HG03378 (cell line): ENCODE measurements around the gene OBP2A.

ENCODE experiments used
- ATAC-seq: cut with Tn5 transposase; IDR thresholded peaks from one replicate; pipeline ENCODE4 v1.9.1; 2021; ENCODE audit warnings: mild to moderate bottlenecking, moderate library complexity; ENCODE audit not compliant: unreplicated experiment

Gene OBP2A

GRCh38 chr9:135551031-135551430 is 5.1 kb downstream of the OBP2A start:
- ATAC-seq = no peak

- ATAC-seq = no peak
Measured at GRCh38 chr9:135551456-135551855, 5.5 kb downstream of the OBP2A start.

- ATAC-seq = no peak
Measured at GRCh38 chr9:135552021-135552697, 6.2 kb downstream of the OBP2A start.

- ATAC-seq = no peak
Measured at GRCh38 chr9:135552698-135553171, 6.8 kb downstream of the OBP2A start.

- ATAC-seq = no peak
Measured at GRCh38 chr9:135554718-135555117, 8.8 kb downstream of the OBP2A start.

GRCh38 chr9:135555203-135555602 is 9.3 kb downstream of the OBP2A start:
- ATAC-seq = no peak

- no peak for ATAC-seq
Measured at GRCh38 chr9:135555910-135556309, 10.0 kb downstream of the OBP2A start.

- ATAC-seq = no peak
Measured at GRCh38 chr9:135559606-135560005, 13.7 kb downstream of the OBP2A start.

- ATAC-seq = no peak
Measured at GRCh38 chr9:135561391-135562234, 15.7 kb downstream of the OBP2A start, which contains the start of gene PAEP. Gene PAEP, plus strand, starts transcription at chr9:135561756.

- ATAC-seq = no peak
Measured at GRCh38 chr9:135562235-135562745, 16.4 kb downstream of the OBP2A start.

GRCh38 chr9:135563039-135563476 is 17.1 kb downstream of the OBP2A start:
- no peak for ATAC-seq

- ATAC-seq = no peak
Measured at GRCh38 chr9:135563858-135564257, 17.9 kb downstream of the OBP2A start.

GRCh38 chr9:135565141-135565628 is 19.3 kb downstream of the OBP2A start:
- ATAC-seq = no peak

GRCh38 chr9:135565636-135566035 is 19.7 kb downstream of the OBP2A start:
- no peak for ATAC-seq

GRCh38 chr9:135566552-135566951 is 20.6 kb downstream of the OBP2A start:
- ATAC-seq = no peak

- no peak for ATAC-seq
Measured at GRCh38 chr9:135567311-135567710, 21.4 kb downstream of the OBP2A start.

- no peak for ATAC-seq
Measured at GRCh38 chr9:135568026-135568425, 22.1 kb downstream of the OBP2A start.

- ATAC-seq = no peak
Measured at GRCh38 chr9:135570456-135570855, 24.5 kb downstream of the OBP2A start.

- ATAC-seq = no peak
Measured at GRCh38 chr9:135572233-135572632, 26.3 kb downstream of the OBP2A start.

GRCh38 chr9:135573124-135573523 is 27.2 kb downstream of the OBP2A start:
- ATAC-seq = no peak

- no peak for ATAC-seq
Measured at GRCh38 chr9:135574331-135574730, 28.4 kb downstream of the OBP2A start.

GRCh38 chr9:135574943-135575342 is 29.0 kb downstream of the OBP2A start:
- no peak for ATAC-seq
